CD14-positive monocyte (primary cell): Measurements from ENCODE around the gene IGDCC3. TPM values are rescaled to one million over a fixed set of nuclear protein-coding genes. Genes with fewer than 3 reads are reported as not detected.
A peak's percentile ranks its signal among the peaks of the same experiment; 100 is the strongest.

Source experiments
- DNase-seq, 3 donors: peaks; one replicate each; pipeline ENCODE4 v3.0.0-alpha.2; 2011 to 2022
- H2AFZ ChIP-seq: 2 replicates; pipeline ENCODE4 v1.6.0; 2012; ENCODE audit warnings: mild to moderate bottlenecking, low read depth, low read length, inconsistent platforms; ENCODE audit not compliant: insufficient read depth, poor library complexity, severe bottlenecking
- H3K27ac ChIP-seq, 2 donors: 1 replicate in 1 of 2; 2 replicates in 1 of 2; pipeline ENCODE4 v1.5.1; 2012 to 2013; ENCODE audit warnings: low read length in 2 of 2, control low read depth in 1 of 2, inconsistent platforms in 1 of 2, low read depth in 1 of 2, mild to moderate bottlenecking in 1 of 2
- H3K27me3 ChIP-seq, 2 donors: one replicate each; pipeline versions ENCODE4 v1.6.0 to v1.6.1; 2011 to 2013; ENCODE audit warnings: low read length in 2 of 2; ENCODE audit not compliant: control insufficient read depth in 2 of 2, insufficient read depth in 2 of 2
- H3K36me3 ChIP-seq, 2 donors: replicated peaks in 1 of 2; 1 replicate in 1 of 2; 2 replicates in 1 of 2; pipeline versions ENCODE4 v1.5.1 to v1.6.1; 2012 to 2013; ENCODE audit warnings: low read length in 2 of 2, control low read depth in 1 of 2, inconsistent platforms in 1 of 2, mild to moderate bottlenecking in 1 of 2; ENCODE audit not compliant: insufficient read depth in 2 of 2, control insufficient read depth in 1 of 2
- H3K4me1 ChIP-seq, 2 donors: 1 replicate in 1 of 2; 2 replicates in 1 of 2; pipeline versions ENCODE4 v1.5.1 to v1.6.1; 2012 to 2013; ENCODE audit warnings: low read length in 2 of 2, control low read depth in 1 of 2, inconsistent platforms in 1 of 2, mild to moderate bottlenecking in 1 of 2, moderate library complexity in 1 of 2; ENCODE audit not compliant: insufficient read depth in 2 of 2, control insufficient read depth in 1 of 2
- H3K4me2 ChIP-seq: replicated peaks from 2 replicates; pipeline ENCODE3; 2012; ENCODE audit warnings: low read length, moderate library complexity, mild to moderate bottlenecking; ENCODE audit not compliant: poor library complexity, severe bottlenecking; ENCODE audit errors: extremely low read depth
- H3K4me3 ChIP-seq, 3 experiments: fragments of 200-600 bp in 1 of 3; sonication (generic) in 1 of 3; replicated peaks in 1 of 3; 1 replicate in 2 of 3; 2 replicates in 1 of 3; pipeline ENCODE4 v1.5.1; 2011 to 2013; ENCODE audit warnings: low read length in 3 of 3, mild to moderate bottlenecking in 3 of 3, control low read depth in 2 of 3, low read depth in 2 of 3, inconsistent platforms in 1 of 3, moderate library complexity in 1 of 3
- H3K79me2 ChIP-seq: 2 replicates; pipeline ENCODE4 v1.6.0; 2012; ENCODE audit warnings: mild to moderate bottlenecking, control low read depth, inconsistent platforms, low read length, moderate library complexity; ENCODE audit not compliant: insufficient read depth
- H3K9ac ChIP-seq: 2 replicates; pipeline ENCODE4 v1.6.0; 2017; ENCODE audit warnings: low read length, mild to moderate bottlenecking; ENCODE audit not compliant: insufficient read depth, poor library complexity, severe bottlenecking
- H3K9me3 ChIP-seq, 2 donors: replicated peaks in 1 of 2; 1 replicate in 1 of 2; 2 replicates in 1 of 2; pipeline versions ENCODE4 v1.5.1 to v1.6.1; 2012 to 2013; ENCODE audit warnings: low read length in 2 of 2, control low read depth in 1 of 2; ENCODE audit not compliant: control insufficient read depth in 1 of 2, insufficient read depth in 1 of 2
- H4K20me1 ChIP-seq: 2 replicates; pipeline ENCODE4 v1.6.0; 2012; ENCODE audit warnings: mild to moderate bottlenecking, low read length, control low read depth, moderate library complexity; ENCODE audit not compliant: insufficient read depth
- H3K27ac Mint-ChIP-seq, 7 donors: one replicate each; pipeline ENCODE4 v1.8.0; 2020; ENCODE audit warnings: mild to moderate bottlenecking in 7 of 7, mixed read lengths in 7 of 7, moderate library complexity in 6 of 7, inconsistent platforms in 2 of 7
- H3K27me3 Mint-ChIP-seq, 3 donors: one replicate each; pipeline ENCODE4 v1.8.0; 2021 to 2022; ENCODE audit warnings: low read depth in 3 of 3, mild to moderate bottlenecking in 3 of 3, mixed read lengths in 3 of 3, moderate library complexity in 3 of 3, inconsistent platforms in 1 of 3
- H3K36me3 Mint-ChIP-seq, 2 donors: one replicate each; pipeline ENCODE4 v1.8.0; 2020; ENCODE audit warnings: mixed read lengths in 2 of 2, inconsistent platforms in 1 of 2, mild to moderate bottlenecking in 1 of 2
- H3K4me1 Mint-ChIP-seq: one replicate; pipeline ENCODE4 v1.8.0; 2020; ENCODE audit warnings: mild to moderate bottlenecking, mixed read lengths
- H3K4me3 Mint-ChIP-seq, 2 donors: one replicate each; pipeline ENCODE4 v1.8.0; 2020; ENCODE audit warnings: mild to moderate bottlenecking in 2 of 2, mixed read lengths in 2 of 2, moderate library complexity in 1 of 2
- H3K9me3 Mint-ChIP-seq, 7 donors: one replicate each; pipeline ENCODE4 v1.8.0; 2020 to 2022; ENCODE audit warnings: mixed read lengths in 7 of 7, mild to moderate bottlenecking in 6 of 7, moderate library complexity in 6 of 7, inconsistent platforms in 2 of 7
- WGBS: methylation state at CpG from one replicate; pipeline ENCODE4 v1.1.5; 2013; ENCODE audit warnings: missing lambda C conversion rate; ENCODE audit not compliant: insufficient coverage; 5-methylcytosine and 5-hydroxymethylcytosine counted together
- intact Hi-C, 2 donors: fragments of 100-400 bp; cut with micrococcal nuclease; formaldehyde crosslinking; loops; one replicate each; pipeline versions ENCODE4 v1.15.0 to v1.15.1; 2023
- polyA plus RNA-seq, 3 donors: library from polyadenylated mRNA; depleted of rRNA in 1 of 3; unstranded in 2 of 3; stranded (reverse) in 1 of 3; fragments of 300-500 nt in 2 of 3; fragments of >200 nt in 1 of 3; fragmentation: Illumina TruSeq in 2 of 3; gene quantifications; 1 replicate in 2 of 3; 2 replicates in 1 of 3; pipeline ENCODE4 v1.2.3, GENCODE V29; 2012 to 2021
- TF ChIP-seq, protein P1 (sequence below): fragments of 200-600 bp; IDR thresholded peaks from one replicate; pipeline ENCODE4 v1.8.0; 2022; ENCODE audit warnings: antibody characterized with exemption, mild to moderate bottlenecking

Gene IGDCC3
- polyA plus RNA-seq, 3 donors = not detected

DNA sequence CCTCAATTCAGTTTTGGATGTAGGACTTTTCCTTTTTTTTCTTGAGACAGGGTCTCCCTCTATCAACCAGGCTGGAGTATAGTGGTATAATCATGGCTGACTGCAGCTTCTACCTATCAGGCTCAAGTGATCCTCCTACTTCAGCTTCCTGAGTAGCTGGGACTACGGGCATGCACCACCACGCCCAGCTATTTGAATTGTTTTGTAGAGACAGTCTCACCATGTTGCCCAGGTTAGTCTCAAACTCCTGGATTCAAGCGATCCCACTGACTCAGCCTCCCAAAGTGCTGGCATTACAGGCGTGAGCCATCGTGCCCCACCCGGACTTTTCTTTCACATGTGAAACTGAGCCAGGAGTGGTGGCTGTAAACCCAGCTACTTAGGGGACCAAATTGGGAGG is 69.8 kb downstream of the IGDCC3 start:
- intact Hi-C loops = no loop called here
- Histone ChIP-seq H3K79me2 (no peaks in the 10 kb centered on the region), H3K4me3 (no peak overlapping the region), H4K20me1 (no peaks in the 10 kb centered on the region), H3K4me2 (no peak overlapping the region), H2AFZ (no peak overlapping the region), H3K27ac (no peak overlapping the region), H3K9ac (no peak overlapping the region), H3K27me3 (peaks cover 0 to 2% of the 10 kb centered on the region in 2 donors), H3K36me3 (no peaks in the 10 kb centered on the region), H3K9me3 (no peaks in the 10 kb centered on the region), H3K4me1 (peaks cover 24% of the 10 kb centered on the region in 2 donors)
- Mint-ChIP-seq H3K27ac (no peak overlapping the region), H3K27me3 (peaks cover 3 to 10% (median 4%) of the 10 kb centered on the region in 3 donors), H3K4me1 (peaks cover 31% of the 10 kb centered on the region), H3K9me3 (no peaks in the 10 kb centered on the region), H3K4me3 (no peak overlapping the region), H3K36me3 (no peaks in the 10 kb centered on the region)
- peak in 1 of 3 donors; percentile 13 for DNase-seq
- WGBS = 90% methylated on average over 4 of the region's 6 CpGs
- TF ChIP-seq, protein P1, sequence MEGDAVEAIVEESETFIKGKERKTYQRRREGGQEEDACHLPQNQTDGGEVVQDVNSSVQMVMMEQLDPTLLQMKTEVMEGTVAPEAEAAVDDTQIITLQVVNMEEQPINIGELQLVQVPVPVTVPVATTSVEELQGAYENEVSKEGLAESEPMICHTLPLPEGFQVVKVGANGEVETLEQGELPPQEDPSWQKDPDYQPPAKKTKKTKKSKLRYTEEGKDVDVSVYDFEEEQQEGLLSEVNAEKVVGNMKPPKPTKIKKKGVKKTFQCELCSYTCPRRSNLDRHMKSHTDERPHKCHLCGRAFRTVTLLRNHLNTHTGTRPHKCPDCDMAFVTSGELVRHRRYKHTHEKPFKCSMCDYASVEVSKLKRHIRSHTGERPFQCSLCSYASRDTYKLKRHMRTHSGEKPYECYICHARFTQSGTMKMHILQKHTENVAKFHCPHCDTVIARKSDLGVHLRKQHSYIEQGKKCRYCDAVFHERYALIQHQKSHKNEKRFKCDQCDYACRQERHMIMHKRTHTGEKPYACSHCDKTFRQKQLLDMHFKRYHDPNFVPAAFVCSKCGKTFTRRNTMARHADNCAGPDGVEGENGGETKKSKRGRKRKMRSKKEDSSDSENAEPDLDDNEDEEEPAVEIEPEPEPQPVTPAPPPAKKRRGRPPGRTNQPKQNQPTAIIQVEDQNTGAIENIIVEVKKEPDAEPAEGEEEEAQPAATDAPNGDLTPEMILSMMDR = no peak

DNA sequence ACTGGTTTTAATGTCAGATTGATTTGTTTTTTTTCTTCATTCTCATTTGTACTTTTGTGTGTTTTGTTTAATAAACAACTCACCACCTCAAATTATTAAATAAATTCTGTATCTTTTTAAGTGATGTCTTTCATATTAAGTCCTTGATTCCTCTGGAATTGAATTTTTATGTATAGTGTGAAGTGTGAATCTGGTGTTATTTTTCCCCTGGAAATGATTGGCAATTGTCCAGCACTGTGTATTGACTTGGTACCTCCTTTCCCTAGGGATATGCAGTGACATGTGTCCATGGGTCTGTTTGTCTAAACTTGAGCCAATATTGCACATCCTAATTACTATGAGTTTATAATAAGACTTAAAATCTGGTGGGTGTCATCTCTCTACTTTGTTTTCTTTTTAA is 71.3 kb downstream of the IGDCC3 start:
- H3K9me3 ChIP-seq = no peaks in the 10 kb centered on the region
- TF ChIP-seq, protein P1 = no peak
- peaks cover 31% of the 10 kb centered on the region for H3K4me1 Mint-ChIP-seq
- no peak overlapping the region for H3K9ac ChIP-seq
- H3K36me3 ChIP-seq = no peaks in the 10 kb centered on the region
- no peaks in the 10 kb centered on the region for H3K9me3 Mint-ChIP-seq
- H3K4me1 ChIP-seq = peaks cover 24% of the 10 kb centered on the region in 2 donors
- intact Hi-C loops = no loop called here
- no peak overlapping the region for H3K4me3 ChIP-seq
- no peaks in the 10 kb centered on the region for H3K36me3 Mint-ChIP-seq
- H3K79me2 ChIP-seq = no peaks in the 10 kb centered on the region
- H3K4me3 Mint-ChIP-seq = no peak overlapping the region
- no peak overlapping the region for H3K27ac ChIP-seq
- no peaks in the 10 kb centered on the region for H4K20me1 ChIP-seq
- H3K27me3 Mint-ChIP-seq = peaks cover 0 to 3% (median under 1%) of the 10 kb centered on the region in 3 donors
- no peak overlapping the region for H3K4me2 ChIP-seq
- no peak overlapping the region for H2AFZ ChIP-seq
- DNase-seq = no peak
- H3K27me3 ChIP-seq = no peaks in the 10 kb centered on the region
- no peak overlapping the region for H3K27ac Mint-ChIP-seq
